Activated CD4-positive, alpha-beta T cell treated with anti-CD3 and anti-CD28 coated beads, Interleukin-2, amount 50 U/mL, for 48 hours (primary cell): ENCODE data around the gene MRPS7.
"Not testable (repeated sequence)": the region's sequence is repeated elsewhere in the genome, so short reads cannot be mapped to it uniquely, and the experiment has no call there.

ENCODE experiments used
- DNase-seq, 2 experiments: peaks; one replicate each; pipeline ENCODE4 v3.0.0-alpha.2; 2020

MRPS7 gene

DNA sequence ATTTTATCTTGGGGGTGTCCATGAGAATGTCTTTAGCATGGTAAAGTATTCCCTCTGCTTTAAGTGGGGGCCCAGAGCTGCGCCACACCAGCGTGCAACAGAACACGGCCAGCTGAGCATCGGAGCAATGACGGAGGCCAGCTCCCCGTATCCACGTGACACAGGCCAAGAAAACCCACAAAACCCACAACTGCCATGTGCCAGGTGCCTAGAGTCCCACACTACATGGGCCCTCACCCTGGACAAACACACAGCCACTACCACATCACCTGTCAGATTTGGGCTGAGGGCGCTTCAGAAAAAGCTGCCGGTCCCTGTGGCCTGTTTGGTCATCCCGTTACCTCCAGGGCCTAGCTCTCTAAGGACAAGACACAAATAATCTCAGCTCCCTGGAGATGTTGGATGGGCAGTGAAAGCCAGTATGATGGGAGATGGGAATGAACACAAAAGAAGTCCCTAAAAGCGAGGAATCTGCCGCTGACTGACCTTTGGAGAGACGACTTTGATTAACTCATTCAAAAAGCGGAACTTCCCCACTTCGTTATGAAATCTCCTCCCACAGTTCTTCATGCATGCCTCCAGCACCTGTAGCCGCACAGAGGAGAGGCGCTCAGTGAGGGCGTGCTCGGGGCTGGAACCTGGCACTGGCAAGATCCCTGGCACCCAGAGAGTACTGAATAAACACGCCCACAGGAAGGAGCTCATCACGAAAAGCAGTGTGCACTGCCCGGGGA is 17.4 kb upstream of the MRPS7 start:
- DNase-seq = no peak

DNA sequence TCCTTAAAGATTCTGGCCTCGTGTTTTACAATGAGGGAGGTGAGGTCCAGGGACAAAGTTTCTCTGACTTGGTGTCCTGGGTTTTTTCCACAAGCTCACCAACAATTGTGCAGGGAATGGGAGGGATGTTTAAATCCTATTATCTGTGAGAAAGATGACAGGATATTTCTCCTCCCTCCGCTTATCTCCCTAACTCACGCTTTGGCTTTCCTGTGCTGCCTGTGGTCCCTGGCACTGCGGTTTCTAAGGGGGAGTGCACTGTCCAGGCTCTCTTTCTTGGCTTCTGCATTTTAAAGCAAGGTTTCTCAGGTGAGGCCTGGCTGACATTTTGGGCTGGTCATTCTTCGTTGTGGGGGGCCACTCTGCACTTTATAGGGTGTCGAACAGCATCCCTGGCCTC is 16.7 kb upstream of the MRPS7 start:
- no peak for DNase-seq

DNA sequence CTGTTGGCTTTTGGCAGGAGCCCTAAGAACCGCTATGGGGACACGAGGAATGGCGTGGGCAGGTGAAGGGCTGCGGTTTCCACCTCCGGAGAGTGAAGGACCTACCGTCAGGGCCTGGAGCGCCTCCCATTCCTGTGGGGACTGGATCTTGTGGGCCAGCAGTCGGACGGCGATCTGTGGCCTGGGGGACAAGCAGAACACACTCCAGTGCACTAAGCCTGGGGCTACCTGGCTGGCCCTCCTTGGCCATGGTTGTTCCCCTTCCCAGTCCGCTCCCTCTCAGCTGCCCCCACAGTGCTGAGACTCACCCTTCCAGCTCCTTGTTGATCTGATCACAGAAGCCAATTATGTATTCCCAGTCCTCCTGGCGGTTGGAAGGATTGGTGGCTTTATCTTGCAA is 15.3 kb upstream of the MRPS7 start:
- no peak for DNase-seq

DNA sequence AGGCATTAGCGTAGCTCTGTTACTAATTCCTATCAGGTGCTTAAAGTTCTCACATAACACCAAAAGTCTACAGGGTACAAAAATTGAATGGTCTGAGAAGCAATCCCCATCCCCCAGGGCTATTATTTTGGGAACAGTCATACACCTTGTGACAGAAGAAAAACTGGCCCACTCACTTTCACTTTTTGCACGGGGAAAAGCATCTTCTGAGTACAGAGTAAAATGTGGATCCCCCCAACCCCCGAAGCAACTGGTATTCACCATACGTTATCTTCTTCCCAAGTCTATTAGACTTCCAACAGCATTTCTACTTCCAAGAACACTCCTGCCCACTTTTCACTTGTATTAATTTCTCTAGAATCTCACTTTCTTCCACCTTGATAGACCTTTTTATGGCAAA is 12.1 kb upstream of the MRPS7 start:
- no peak for DNase-seq

DNA sequence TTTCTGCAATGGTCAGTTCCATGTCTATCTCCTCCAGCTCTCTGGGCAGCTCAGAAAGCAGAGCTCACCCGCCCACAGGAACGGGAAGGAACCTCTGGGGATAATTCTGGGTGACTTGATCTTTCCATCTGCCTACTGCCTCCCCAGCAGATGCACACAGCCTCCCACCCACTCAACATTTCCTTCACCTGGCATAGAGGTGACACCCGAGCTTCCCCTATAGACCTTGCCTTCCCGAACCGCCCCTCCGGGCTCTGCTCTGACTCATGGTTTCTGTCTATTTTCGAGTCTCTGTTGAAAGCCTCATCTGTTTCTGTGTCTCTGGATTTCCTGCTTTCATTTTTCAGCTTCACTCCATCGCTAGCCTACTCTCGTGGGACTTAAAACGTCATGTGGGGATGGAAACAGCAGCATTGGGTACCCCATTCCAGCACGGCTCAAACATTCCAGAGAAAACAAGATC is 11.6 kb upstream of the MRPS7 start:
- peak; percentile 82 to 88 for DNase-seq

DNA sequence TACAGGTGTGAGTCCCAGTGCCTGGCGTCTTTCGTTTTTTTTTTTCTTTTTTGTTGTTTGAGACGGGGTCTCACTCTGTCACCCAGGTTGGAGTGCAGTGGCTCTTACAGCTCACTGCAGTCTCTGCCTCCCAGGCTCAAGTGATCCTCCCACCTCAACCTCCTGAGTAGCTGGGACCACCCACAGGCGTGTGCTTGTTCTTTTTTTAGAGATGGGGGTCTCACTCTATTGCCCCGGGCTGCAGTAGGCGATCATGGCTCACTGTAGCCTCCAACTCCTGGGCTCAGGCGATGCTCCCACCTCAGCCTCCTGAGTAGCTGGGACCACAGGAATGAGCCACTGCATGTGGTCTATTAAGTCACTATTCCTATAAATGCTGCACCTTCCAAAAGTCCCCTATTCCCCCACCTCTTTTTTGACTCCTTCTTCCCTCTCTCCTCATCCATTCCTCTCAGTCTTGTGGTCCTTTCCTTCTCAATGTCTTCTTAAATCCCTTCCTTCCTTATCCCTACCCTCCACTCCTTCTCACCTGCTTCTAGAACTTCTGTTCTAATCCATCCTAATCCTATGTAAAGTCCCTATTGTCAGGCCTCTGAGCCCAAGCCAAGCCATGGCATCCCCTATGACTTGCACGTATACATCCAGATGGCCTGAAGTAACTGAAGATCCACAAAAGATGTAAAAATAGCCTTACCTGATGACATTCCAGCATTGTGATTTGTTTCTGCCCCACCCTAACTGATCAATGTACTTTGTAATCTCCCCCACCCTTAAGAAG is 9.5 kb upstream of the MRPS7 start:
- DNase-seq = no peak

DNA sequence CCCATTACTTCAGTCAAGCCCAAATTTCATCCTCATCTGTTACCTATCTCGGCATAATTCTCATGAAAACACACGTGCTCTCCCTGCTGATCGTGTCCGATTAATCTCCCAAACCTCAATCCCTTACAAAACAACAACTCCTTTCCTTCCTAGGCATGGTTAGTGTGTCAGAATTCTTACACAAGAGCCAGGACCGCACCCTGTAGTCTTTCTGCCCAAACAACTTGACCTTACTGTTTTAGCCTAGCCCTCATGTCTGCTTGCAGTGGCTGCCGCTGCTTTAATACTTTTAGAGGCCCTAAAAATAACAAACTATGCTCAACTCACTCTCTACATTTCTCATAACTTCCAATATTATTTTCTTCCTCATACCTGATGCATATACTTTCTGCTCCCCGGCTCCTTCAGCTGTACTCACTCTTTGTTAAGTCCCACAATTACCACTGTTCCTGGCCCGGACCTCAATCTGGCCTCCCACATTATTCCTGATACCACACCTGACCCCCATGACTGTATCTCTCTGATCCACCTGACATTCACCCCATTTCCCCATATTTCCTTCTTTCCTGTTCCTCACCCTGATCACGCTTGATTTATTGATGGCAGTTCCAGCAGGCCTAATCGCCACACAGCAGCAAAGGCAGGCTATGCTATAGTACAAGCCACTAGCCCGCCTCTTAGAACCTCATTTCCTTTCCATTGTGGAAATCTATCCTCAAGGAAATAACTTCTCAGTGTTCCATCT is 5.6 kb upstream of the MRPS7 start:
- DNase-seq = not testable (repeated sequence)

DNA sequence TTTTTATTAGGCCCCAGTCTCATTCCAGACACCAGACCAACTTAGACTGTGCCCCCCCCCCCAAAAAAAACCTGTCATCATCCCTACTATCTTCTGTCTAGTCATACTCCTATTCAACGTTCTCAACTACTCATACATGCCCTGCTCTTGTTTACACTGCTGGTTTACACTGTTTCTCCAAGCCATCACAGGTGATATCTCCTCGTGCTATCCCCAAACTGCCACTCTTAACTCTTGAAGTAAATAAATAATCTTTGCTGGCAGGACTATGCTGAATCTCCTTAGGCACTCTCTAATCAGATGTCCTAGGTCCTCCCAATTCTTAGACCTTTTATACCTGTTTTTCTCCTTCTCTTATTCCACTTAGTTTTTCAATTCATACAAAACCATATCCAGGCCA is 4.5 kb upstream of the MRPS7 start:
- not testable (repeated sequence) for DNase-seq

DNA sequence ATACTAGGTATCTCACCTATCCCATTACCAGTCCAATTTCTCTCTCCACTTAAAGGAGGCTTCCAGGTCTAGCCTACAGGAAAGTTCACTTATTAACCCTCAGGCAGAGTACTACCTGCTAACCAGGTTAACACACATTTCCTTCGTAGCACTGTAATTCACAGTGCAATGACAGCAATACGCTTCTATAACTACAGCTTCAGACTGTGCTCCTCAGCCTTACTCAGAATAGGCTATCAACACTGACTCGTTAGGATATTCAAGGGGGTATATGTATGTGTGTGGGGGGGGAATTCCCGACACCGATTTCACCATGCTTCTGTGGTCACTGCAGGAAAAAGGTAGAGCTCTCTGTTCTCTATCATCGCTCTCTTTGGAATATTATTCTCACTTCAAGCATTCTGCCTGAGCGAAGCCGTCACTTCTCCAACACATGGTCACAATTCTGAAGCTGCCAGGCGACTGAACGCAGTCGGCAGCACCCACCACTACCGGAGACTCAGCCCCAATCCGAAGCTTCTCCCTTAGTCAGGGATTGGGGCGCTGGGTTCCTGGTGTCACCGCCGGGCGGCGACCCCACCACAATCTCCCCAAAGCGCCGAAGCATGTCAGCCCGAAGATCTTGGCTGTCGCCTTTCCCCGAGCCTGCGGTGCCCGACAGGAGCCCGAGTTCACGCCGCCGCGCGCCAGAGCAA is 891 bp upstream of the MRPS7 start:
- DNase-seq = peak; percentile 59 to 69

DNA sequence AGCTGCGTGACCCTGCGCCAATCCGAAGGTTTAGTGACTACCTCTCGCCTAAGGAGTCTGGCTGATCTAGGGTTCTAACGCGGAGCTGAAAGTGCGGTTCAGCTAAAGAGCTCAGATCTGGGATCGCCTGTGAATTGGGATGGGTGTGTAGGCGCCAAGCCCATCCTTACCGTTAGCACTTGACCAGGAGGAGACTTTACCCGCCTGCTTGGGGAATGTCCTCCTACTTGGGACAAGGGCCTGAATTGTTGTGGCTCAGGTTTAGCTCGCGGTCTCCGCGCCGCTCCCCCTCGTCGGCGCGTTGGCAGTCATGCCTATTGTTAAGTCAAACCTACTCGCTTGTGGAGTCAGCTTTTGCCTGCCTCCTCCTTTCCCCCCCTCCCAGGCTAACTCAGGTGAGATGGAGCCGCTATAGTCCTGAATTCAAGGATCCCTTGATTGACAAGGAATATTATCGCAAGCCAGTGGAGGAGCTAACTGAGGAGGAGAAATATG is 480 bp downstream of the MRPS7 start:
- no peak for DNase-seq

DNA sequence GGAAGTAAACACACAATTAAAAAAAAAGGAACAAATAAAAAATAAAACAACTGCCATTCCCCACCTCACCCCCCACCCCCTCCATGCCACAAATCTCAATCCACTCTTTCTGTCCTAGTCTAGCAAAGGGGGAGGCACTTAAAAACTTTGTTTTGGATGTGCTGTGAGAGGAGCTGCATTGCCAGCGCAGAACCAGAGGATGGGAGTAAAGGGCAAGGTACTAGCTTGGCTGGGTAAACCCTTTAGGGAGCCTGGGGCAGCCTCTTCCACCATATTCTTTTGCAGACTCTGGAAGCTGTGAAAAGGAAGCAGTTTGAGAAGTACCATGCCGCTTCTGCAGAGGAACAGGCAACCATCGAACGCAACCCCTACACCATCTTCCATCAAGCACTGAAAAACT is 1.4 kb downstream of the MRPS7 start:
- DNase-seq = no peak

DNA sequence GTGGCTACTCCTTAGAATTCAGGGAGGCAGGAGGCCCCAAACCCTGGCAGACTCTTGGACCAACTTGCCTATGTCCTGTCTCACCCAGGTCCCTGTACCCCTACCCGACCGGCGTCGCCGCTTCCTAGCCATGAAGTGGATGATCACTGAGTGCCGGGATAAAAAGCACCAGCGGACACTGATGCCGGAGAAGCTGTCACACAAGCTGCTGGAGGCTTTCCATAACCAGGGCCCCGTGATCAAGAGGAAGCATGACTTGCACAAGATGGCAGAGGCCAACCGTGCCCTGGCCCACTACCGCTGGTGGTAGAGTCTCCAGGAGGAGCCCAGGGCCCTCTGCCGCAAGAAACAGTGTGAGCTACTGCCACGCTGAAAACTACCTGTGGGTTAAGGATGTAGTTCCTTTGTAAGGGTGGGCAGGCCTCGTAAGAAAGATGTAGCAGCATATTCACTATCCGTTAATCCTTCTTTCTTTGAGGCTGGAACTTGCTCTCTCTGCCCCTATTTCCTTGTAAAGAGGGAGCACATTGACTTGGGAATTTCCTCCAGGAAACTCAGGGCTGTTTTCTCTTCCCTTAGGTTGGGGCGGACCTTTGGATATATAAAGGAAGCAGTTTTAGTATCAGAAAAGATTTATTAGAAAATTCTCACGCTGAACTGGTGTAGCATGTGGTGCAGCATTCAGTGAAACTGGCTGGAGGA is 4.1 kb downstream of the MRPS7 start:
- no peak for DNase-seq

DNA sequence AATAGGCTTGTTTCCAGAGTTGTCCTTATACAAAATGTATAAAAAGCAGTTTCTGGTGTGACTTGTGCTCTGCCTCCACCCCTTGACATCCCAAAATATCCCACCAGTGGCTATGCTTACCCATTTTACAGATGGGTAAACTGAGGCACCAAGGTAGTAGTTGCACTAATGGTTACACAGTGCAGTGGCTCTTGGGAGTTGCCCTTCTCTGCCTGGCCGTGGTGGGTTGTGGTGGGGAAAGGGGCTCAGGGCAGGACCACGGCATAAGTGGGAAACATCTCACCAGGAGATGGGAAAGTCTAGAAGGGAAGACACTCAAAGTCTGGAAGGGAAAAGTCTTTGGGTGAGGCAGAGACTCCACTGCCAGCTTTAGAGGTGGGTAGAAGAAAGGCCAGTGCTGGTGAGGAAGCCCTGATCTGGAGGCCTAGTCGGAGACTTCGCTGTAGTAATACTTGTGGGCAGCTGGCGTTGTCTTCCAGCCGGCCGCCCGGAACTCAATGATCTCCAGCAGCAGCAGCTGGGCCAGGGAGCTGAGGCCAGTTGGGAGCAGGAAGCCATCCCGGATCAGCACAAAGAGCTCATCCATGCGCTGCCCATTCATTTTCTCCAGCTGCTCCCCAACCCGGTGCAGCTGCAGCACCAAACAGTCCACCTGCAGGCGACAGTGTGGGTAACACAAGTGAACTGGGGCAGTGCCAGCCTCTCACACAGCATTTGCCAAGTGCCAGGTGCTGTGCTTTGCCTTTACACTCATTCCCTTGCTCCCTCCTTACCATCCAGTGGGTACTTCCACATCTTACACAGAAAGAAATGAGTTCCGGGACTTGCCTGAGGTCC is 4.9 kb downstream of the MRPS7 start:
- no peak for DNase-seq

DNA sequence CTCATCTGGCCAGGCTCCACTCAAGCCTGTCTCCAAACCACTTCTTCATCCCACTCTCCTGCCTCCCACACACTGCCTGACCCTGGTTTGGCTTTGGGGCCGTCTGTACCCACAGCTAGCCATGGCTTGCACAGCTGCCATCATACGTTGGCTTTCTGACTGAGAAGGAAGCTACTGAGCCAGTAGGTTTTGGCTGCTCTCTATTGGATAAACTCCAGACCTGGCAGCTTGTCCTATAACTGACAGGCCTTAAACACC is 5.4 kb downstream of the MRPS7 start:
- no peak for DNase-seq

DNA sequence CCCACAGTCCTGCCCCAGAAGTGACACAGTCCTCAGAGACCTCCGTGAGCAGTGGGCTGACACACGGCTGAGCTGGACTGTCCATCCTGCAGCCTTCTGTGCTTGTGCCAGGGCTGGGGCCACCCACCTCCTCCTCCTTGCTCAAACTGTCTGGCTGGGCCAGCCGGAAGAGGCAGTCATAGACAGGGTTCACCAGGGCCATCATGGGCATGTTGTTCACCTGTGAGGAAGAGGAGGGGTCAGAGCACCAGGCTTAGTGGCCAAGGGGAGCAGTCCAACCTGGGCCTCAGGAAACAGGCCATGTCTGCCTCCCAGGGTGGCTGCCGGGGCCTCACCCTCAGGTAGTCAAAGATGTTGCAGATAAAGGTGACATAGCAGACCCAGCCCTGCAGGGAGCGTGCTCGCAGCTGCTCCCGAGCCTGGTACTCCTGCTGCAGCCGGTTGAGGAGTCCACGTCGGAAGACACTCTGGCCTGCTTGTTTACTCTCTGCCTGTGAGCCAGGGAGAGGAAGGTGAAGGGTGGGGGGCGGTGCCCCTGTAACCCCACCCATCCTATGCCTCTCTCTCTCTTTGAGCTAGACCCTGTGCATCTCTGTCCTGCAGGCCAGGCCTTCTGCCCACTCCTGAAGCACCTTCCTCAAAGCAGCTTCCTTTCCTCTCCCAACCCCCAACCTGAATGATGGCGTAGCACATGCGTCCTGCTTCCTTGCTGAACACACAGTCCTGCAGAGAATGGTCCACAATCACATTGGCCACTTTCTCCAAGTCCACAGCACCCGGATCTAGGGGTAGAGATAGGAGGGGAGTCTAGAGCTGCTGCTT is 5.9 kb downstream of the MRPS7 start:
- no peak for DNase-seq

DNA sequence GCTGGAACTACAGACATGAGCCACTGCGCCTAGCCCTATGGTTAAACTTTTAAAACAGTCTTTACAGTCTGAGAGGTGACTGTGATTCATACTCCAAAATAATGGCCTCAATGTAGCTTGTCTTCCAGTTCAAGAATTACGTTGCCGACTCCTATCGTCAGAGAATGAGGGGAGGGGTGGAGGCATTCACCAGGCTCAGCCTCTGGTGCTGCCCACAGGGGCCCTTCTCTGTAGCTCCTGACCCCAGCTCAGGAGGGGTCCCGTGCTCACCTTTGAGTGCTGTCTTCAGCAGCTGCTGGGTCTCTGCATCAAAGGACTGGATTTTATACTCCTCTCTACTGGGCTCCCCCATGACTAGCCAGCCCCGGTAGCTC is 8.2 kb downstream of the MRPS7 start:
- DNase-seq = no peak

DNA sequence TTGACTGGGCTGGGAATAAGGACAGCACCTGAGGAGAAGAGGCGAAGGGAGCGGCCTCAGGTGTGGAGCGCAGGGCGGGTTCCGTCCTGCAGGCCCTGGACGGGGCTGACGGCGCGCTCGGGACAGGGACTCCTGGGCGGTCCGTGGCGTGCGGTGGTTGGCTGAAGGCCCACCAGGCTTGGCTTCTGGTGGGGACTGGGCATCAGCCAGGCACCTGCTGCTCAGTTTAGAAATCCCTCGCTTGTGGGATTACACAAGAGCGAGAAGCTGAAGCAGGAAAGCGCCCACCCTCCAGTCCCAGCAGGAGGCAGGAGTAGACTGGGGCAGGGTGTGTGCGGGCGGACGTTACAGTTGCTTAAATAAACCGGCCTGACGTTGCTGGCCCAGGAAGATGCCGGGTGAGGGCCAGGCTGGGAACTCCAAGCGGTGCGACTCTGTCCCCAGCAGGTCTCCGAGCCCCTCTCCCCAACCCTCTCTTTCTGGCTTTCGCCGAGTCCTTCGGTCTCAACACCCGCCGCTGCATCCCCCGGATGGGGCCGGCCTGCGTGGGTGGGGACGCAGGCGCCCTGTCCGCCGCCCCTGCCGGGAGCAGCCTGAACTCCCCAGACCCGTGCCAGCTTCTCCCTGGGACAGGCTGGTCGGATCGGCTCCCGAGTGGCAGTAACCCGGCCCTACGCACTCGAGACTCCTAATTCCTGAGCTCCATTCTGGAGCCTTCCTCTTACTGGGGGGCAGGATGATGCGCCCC is 8.7 kb downstream of the MRPS7 start:
- peak; percentile 71 to 75 for DNase-seq

DNA sequence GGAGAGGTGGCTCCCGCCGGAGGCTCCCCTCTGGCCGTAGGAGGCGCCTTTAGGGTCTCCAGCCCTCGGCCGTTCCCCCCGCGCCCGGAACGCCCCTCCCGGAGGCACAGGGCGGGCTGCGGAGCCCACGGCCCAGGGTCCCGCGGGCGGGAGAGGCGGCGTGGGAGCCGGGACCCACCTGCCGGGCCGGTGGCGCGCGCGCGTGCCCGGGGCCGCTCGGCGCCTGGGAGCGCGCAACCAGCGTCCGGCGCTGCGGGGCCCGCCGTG is 9.2 kb downstream of the MRPS7 start, which contains the start of gene MIF4GD:
Gene MIF4GD (minus strand): TSS at position 266 of the 267 bp plus-strand sequence. CDS start 1,036 bp downstream, outside the sequence.
- no peak for DNase-seq

DNA sequence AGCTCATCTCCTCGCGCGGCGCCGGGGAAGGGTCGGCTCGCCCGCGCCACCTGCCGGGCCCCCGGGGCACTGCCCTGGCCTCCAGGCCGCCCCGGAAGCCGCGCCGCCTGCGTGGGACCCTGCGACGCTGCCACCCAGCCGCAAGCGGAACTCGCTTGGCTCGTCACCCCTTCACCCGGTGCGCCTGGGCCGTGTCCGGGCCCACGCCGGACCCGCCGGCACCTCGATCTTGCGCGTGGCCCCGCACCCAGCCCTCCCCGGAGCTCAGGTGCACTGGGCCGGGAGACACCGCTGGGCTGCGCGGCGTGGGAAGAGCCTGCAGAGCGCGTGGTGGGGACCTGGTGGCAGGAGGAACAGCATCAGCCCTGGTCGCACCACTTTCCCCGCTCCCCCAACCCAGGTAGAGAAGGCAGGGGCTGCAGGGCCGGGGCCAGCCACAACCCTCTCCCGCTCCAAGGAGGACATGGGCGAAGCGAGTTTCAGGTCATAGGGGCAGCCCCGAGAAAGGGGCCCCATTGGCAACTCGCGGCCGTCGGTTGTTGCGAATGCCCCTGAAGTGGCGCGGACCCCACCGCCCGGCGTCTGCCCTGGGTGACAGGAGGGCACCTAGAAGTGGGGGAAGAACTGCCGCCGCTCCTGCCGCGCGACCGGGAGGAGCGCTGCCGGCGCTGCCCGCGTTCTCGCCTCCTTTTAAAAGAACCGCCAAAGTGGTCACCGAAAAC is 9.7 kb downstream of the MRPS7 start:
- DNase-seq = peak; percentile 84 to 87
